ENCODE data around the gene REN. TPM values are rescaled to one million over a fixed set of nuclear protein-coding genes. Genes with fewer than 3 reads are reported as not detected.

Gene REN
- total and polyA plus RNA-seq, 2 experiments from 2014 or later, result not detected

GRCh38 chr1:204203206-204203767, 37.1 kb upstream of the REN start:
- H2AFZ ChIP-seq, result no peak overlapping the region
- no peaks in the 10 kb centered on the region for H3K9me2 ChIP-seq (ENCODE audit: insufficient read depth)
- H3K36me3 ChIP-seq (ENCODE audit: low read depth), result no peaks in the 10 kb centered on the region
- peaks cover 19% of the 10 kb centered on the region for H3K4me1 ChIP-seq (ENCODE audit: insufficient read depth)
- H3K27ac ChIP-seq, result no peak overlapping the region
- no peak overlapping the region for H3K4me3 ChIP-seq
- in situ Hi-C loops (cut with MboI), result no loop called here
- H3K79me2 ChIP-seq (ENCODE audit: insufficient read depth), result no peaks in the 10 kb centered on the region
- H3K27me3 ChIP-seq (replicated peaks; ENCODE audit: insufficient read depth), result 0 out of 2 replicates have a peak, but pooled peaks cover 4% of the 10 kb centered on the region
- no peak overlapping the region for H3K9ac ChIP-seq
- no peaks in the 10 kb centered on the region for H4K20me1 ChIP-seq (ENCODE audit: insufficient read depth)
- H3F3A ChIP-seq (ENCODE audit: insufficient read depth), result no peaks in the 10 kb centered on the region
- no peak for DNase-seq
- H3K4me2 ChIP-seq (ENCODE audit: unreplicated experiment), result no peak overlapping the region
- 90 to 93% methylated on average over 5 of the region's 5 CpGs for WGBS, 2 experiments (ENCODE audit: low coverage in 1 of 2, low lambda C conversion rate in 2 of 2, missing lambda C conversion rate in 2 of 2)
- H3K9me3 ChIP-seq (ENCODE audit: low read depth), result no peaks in the 10 kb centered on the region
- TF ChIP-seq EZH2phosphoT487 (IDR thresholded peaks at IDR 0.05; ENCODE audit: insufficient read depth, low read depth), result no peak

DNA sequence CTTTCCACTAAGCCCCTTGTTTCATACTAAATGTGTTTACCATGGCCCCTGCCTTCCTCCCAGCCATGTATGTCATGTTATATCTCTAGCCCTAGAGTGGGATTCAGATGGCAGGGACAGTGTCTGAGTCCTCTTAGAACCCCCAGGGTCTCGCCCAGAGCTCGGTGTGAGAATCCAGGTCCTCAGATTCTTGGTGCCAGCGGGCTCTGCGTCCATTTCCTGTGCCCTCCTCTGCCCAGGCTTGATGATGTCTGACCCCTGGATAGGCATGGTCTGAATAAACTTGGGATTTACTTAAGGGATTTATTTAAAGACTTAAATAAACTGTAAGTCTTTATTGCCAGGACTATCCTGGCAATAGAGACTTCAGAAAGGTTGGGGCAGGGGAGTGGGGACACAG, 36.3 kb upstream of the REN start:
- no peaks in the 10 kb centered on the region for H3K79me2 ChIP-seq (ENCODE audit: insufficient read depth)
- in situ Hi-C loops (cut with MboI), result no loop called here
- H3K27ac ChIP-seq, result no peak overlapping the region
- 85 to 90% methylated on average over 4 of the region's 4 CpGs for WGBS, 2 experiments (ENCODE audit: low coverage in 1 of 2, low lambda C conversion rate in 2 of 2, missing lambda C conversion rate in 2 of 2)
- TF ChIP-seq EZH2 (IDR thresholded peaks at IDR 0.05; ENCODE audit: insufficient read depth, poor library complexity, severe bottlenecking), result no peak
- no peak for TF ChIP-seq EZH2phosphoT487 (IDR thresholded peaks at IDR 0.05; ENCODE audit: insufficient read depth, low read depth)
- no peaks in the 10 kb centered on the region for H3F3A ChIP-seq (ENCODE audit: insufficient read depth)
- DNase-seq, result no peak
- H2AFZ ChIP-seq, result no peak overlapping the region
- H3K36me3 ChIP-seq (ENCODE audit: low read depth), result no peaks in the 10 kb centered on the region
- H3K27me3 ChIP-seq (replicated peaks; ENCODE audit: insufficient read depth), result 0 out of 2 replicates have a peak, but pooled peaks cover 4% of the 10 kb centered on the region
- no peak overlapping the region for H3K4me2 ChIP-seq (ENCODE audit: unreplicated experiment)
- no peaks in the 10 kb centered on the region for H4K20me1 ChIP-seq (ENCODE audit: insufficient read depth)
- H3K9me3 ChIP-seq (ENCODE audit: low read depth), result no peaks in the 10 kb centered on the region
- peaks cover 24% of the 10 kb centered on the region for H3K4me1 ChIP-seq (ENCODE audit: insufficient read depth)
- no peak overlapping the region for H3K9ac ChIP-seq
- no peaks in the 10 kb centered on the region for H3K9me2 ChIP-seq (ENCODE audit: insufficient read depth)
- no peak overlapping the region for H3K4me3 ChIP-seq

DNA sequence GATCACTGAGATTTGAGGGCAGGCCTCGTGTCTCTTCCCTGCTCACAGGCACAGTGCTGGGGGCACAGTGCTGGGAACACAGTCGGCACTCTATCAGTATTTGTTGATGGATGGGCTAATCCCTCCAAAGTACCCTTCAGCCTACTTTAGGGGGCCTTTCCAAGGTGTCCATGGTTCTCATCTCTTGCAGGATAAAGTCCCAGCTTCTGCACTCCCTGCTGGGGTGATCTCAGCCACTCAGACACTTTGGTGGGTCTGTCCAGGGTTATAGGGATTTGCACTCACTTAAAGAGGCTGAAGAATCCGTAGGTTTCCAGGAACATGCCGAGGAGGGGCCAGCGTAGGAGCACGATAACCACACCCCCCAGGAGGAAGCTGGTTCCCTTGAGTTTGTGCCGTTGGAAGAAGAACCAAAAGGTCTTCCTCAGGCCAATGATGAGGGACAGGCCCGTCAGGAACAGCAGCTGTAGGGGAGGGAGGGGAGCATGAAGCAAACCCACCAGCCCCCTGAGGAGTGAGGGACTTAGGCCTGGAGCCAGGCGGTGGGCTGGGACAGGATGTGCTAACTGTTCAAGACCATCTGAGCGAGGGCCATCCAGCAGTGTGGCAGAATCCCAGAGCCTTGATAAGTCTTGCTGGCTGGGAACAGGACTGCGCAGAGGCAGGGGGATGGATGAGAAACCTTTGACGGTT, 35.4 kb upstream of the REN start:
- no peaks in the 10 kb centered on the region for H3K9me3 ChIP-seq (ENCODE audit: low read depth)
- no peak overlapping the region for H2AFZ ChIP-seq
- H3K4me1 ChIP-seq (ENCODE audit: insufficient read depth), result peaks cover 21% of the 10 kb centered on the region
- no peaks in the 10 kb centered on the region for H4K20me1 ChIP-seq (ENCODE audit: insufficient read depth)
- H3F3A ChIP-seq (ENCODE audit: insufficient read depth), result no peaks in the 10 kb centered on the region
- 88 to 89% methylated on average over 12 of the region's 12 CpGs for WGBS, 2 experiments (ENCODE audit: low coverage in 1 of 2, low lambda C conversion rate in 2 of 2, missing lambda C conversion rate in 2 of 2)
- 0 out of 2 replicates have a peak, but pooled peaks cover 4% of the 10 kb centered on the region for H3K27me3 ChIP-seq (replicated peaks; ENCODE audit: insufficient read depth)
- H3K79me2 ChIP-seq (ENCODE audit: insufficient read depth), result no peaks in the 10 kb centered on the region
- no peaks in the 10 kb centered on the region for H3K36me3 ChIP-seq (ENCODE audit: low read depth)
- H3K4me3 ChIP-seq, result no peak overlapping the region
- H3K9me2 ChIP-seq (ENCODE audit: insufficient read depth), result no peaks in the 10 kb centered on the region
- in situ Hi-C loops (cut with MboI), result no loop called here
- DNase-seq, result no peak
- no peak overlapping the region for H3K9ac ChIP-seq
- no peak overlapping the region for H3K27ac ChIP-seq
- no peak for TF ChIP-seq EZH2 (IDR thresholded peaks at IDR 0.05; ENCODE audit: insufficient read depth, poor library complexity, severe bottlenecking)
- H3K4me2 ChIP-seq (ENCODE audit: unreplicated experiment), result no peak overlapping the region

DNA sequence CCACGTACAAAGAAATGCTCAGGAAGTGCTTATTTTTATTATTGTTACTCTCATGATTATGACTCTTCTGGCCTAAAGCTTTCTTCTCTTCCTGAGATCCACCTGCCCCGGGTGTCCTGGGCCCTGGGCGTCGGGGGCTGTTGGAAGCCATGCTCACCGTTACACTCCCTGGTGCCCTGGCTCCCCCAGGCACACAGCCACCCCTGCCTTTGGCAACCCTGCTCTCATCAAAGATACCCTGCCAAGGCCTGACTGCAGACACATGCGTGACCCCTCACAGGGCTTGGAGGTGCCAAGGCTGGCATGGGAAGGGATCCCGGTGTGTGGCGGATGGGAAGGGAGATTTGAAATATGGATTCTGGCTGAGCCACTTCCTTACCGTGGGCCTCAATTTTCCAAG, 33.4 kb upstream of the REN start:
- TF ChIP-seq EZH2phosphoT487 (IDR thresholded peaks at IDR 0.05; ENCODE audit: insufficient read depth, low read depth), result no peak
- TF ChIP-seq EZH2 (IDR thresholded peaks at IDR 0.05; ENCODE audit: insufficient read depth, poor library complexity, severe bottlenecking), result no peak
- peaks cover 18% of the 10 kb centered on the region for H3K4me1 ChIP-seq (ENCODE audit: insufficient read depth)
- in situ Hi-C loops (cut with MboI), result no loop called here

More for the DNA sequence above, 33.4 kb upstream of the REN start:
- Histone ChIP-seq H3K36me3 (ENCODE audit: low read depth) (no peaks in the 10 kb centered on the region), H3F3A (ENCODE audit: insufficient read depth) (0 out of 2 replicates have a peak, but pooled peaks cover 3% of the 10 kb centered on the region), H3K27ac (no peak overlapping the region), H3K79me2 (ENCODE audit: insufficient read depth) (no peaks in the 10 kb centered on the region), H3K9me2 (ENCODE audit: insufficient read depth) (no peaks in the 10 kb centered on the region), H2AFZ (0 out of 2 replicates have a peak overlapping the region, but pooled peaks have one; percentile 23), H3K27me3 (replicated peaks; ENCODE audit: insufficient read depth) (0 out of 2 replicates have a peak, but pooled peaks cover 2% of the 10 kb centered on the region), H3K4me3 (no peak overlapping the region), H3K4me2 (ENCODE audit: unreplicated experiment) (no peak overlapping the region), H3K9ac (no peak overlapping the region), H4K20me1 (ENCODE audit: insufficient read depth) (no peaks in the 10 kb centered on the region), H3K9me3 (ENCODE audit: low read depth) (no peaks in the 10 kb centered on the region)
- DNase-seq, result no peak
- 83 to 85% methylated on average over 9 of the region's 9 CpGs for WGBS, 2 experiments (ENCODE audit: low coverage in 1 of 2, low lambda C conversion rate in 2 of 2, missing lambda C conversion rate in 2 of 2)

All from GM23248 (cell line).